ENCODE results near the gene MIEF1. TPM values are rescaled to one million over a fixed set of nuclear protein-coding genes. Genes with fewer than 3 reads are reported as not detected.

Gene MIEF1
- total RNA-seq, 1 experiment from 2014 or later = 29.9 TPM

DNA sequence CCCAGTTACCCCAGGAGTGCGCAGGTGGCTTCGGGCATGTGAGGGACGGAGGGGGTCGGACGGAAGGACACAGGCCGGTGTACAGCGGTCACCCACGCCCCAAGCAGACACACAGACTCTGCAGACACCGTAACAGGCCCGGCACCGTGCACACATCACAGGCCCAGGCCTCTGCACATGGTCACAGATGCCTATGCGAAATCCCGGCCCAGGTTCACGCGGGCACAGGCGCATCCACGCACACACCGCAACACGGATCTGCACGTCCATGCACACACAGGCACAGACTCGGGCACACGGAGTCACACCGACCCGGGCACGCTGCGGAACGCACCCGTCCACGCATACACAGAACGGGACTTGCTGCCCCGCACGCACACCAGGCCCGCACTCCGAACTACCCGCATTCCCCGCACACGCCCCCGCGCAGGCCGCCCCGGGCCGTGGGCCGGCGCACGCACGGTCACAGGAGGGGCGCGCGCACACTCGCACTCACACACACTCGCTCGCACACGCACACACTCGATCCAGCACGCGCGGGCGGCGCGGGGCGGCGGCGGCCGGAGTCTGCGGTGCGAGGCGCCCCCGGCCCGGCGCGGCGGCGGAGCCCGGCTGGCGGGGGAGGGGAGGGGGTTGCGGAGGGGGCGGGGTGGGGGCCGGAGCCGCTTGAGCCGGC lies 45.4 kb upstream of the MIEF1 start, which contains the start of gene MGAT3:
TSS of gene MGAT3 (plus strand) at position 491 of the 676 bp plus-strand sequence. CDS start 30,336 bp downstream, outside the sequence.
- Histone ChIP-seq H3K27me3 (ENCODE audit: control insufficient read depth, insufficient read depth, low read length) (no peaks in the 10 kb centered on the region), H3K27ac (ENCODE audit: low read length) (no peak within 1 kb of the TSS), H3K9me3 (ENCODE audit: control insufficient read depth, insufficient read depth, low read depth, low read length) (no peaks in the 10 kb centered on the region), H3K4me1 (ENCODE audit: control insufficient read depth, insufficient read depth, low read length) (no peaks in the 10 kb centered on the region), H3K4me3 (ENCODE audit: low read depth in 2 of 2, low read length in 2 of 2) (peak within 1 kb of the TSS in 1 of 2 experiments; percentile 22; a peak in 1 of 4 replicates), H3K36me3 (ENCODE audit: control insufficient read depth, insufficient read depth, low read length) (no peaks in the 10 kb centered on the region)
- ChIA-PET CTCF (no interaction called here), POLR2A (no interaction called here)
- DNase-seq (ENCODE audit: low read depth, low spot score) (no peak), ATAC-seq (peak; percentile 38; the same call in 1 of the 2 replicates)
- intact Hi-C loops (cut with micrococcal nuclease; ENCODE audit: unreplicated experiment) = no loop called here
- TF ChIP-seq POLR2AphosphoS5 (IDR thresholded peaks at IDR 0.05; ENCODE audit: low read depth, low read length) (no peak), TCF7L2 (IDR thresholded peaks at IDR 0.05; ENCODE audit: low read depth, low read length) (no peak), SIN3A (IDR thresholded peaks at IDR 0.05; ENCODE audit: borderline replicate concordance, insufficient read depth, low read depth, low read length) (no peak)
- TF ChIP-seq, protein P1, sequence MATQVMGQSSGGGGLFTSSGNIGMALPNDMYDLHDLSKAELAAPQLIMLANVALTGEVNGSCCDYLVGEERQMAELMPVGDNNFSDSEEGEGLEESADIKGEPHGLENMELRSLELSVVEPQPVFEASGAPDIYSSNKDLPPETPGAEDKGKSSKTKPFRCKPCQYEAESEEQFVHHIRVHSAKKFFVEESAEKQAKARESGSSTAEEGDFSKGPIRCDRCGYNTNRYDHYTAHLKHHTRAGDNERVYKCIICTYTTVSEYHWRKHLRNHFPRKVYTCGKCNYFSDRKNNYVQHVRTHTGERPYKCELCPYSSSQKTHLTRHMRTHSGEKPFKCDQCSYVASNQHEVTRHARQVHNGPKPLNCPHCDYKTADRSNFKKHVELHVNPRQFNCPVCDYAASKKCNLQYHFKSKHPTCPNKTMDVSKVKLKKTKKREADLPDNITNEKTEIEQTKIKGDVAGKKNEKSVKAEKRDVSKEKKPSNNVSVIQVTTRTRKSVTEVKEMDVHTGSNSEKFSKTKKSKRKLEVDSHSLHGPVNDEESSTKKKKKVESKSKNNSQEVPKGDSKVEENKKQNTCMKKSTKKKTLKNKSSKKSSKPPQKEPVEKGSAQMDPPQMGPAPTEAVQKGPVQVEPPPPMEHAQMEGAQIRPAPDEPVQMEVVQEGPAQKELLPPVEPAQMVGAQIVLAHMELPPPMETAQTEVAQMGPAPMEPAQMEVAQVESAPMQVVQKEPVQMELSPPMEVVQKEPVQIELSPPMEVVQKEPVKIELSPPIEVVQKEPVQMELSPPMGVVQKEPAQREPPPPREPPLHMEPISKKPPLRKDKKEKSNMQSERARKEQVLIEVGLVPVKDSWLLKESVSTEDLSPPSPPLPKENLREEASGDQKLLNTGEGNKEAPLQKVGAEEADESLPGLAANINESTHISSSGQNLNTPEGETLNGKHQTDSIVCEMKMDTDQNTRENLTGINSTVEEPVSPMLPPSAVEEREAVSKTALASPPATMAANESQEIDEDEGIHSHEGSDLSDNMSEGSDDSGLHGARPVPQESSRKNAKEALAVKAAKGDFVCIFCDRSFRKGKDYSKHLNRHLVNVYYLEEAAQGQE (IDR thresholded peaks at IDR 0.05; ENCODE audit: insufficient read depth in 1 of 2, low read depth in 2 of 2, low read length in 1 of 2) = no peak
- BruUV-seq (replicated peaks) = no TSS peak
- in situ Hi-C loops (cut with HindIII; ENCODE audit: low pct_unique_long_range_greater_than_20kb, low sequenced_read_pairs) = no loop called here

DNA sequence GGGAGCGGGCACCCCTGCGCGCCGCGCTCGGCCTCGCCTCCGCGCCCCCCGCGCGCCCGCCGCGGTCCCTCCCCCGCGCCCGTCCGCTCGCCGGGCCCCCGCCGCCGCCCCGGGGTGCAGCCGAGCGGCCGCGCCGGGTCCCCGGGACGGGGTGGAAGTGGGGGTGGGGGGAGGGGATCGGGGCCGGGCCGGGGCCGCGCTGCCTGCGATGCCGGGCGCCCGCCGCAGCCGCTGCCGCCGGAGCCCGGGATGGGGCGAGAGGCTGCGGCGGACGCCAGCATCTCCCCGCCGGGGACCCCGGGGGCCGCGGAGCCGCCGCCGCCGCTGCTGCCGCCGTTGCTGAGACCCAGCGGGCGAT lies 44.9 kb upstream of the MIEF1 start:
- no TSS peak for BruUV-seq (replicated peaks)

More for the DNA sequence above, 44.9 kb upstream of the MIEF1 start:
- DNase-seq (ENCODE audit: low read depth, low spot score) (no peak), ATAC-seq (no peak)
- H3K27me3 ChIP-seq (ENCODE audit: control insufficient read depth, insufficient read depth, low read length) = no peaks in the 10 kb centered on the region
- POLR2A ChIA-PET = no interaction called here
- H3K9me3 ChIP-seq (ENCODE audit: control insufficient read depth, insufficient read depth, low read depth, low read length) = no peaks in the 10 kb centered on the region
- H3K4me3 ChIP-seq (ENCODE audit: low read depth in 2 of 2, low read length in 2 of 2) = peak overlapping the region in 1 of 2 experiments; percentile 22; a peak in 1 of 4 replicates
- intact Hi-C loops (cut with micrococcal nuclease; ENCODE audit: unreplicated experiment) = no loop called here
- H3K27ac ChIP-seq (ENCODE audit: low read length) = no peak overlapping the region
- in situ Hi-C loops (cut with HindIII; ENCODE audit: low pct_unique_long_range_greater_than_20kb, low sequenced_read_pairs) = no loop called here
- no peak for TF ChIP-seq SIN3A (IDR thresholded peaks at IDR 0.05; ENCODE audit: borderline replicate concordance, insufficient read depth, low read depth, low read length)
- TF ChIP-seq POLR2AphosphoS5 (IDR thresholded peaks at IDR 0.05; ENCODE audit: low read depth, low read length) = no peak
- TF ChIP-seq, protein P2, sequence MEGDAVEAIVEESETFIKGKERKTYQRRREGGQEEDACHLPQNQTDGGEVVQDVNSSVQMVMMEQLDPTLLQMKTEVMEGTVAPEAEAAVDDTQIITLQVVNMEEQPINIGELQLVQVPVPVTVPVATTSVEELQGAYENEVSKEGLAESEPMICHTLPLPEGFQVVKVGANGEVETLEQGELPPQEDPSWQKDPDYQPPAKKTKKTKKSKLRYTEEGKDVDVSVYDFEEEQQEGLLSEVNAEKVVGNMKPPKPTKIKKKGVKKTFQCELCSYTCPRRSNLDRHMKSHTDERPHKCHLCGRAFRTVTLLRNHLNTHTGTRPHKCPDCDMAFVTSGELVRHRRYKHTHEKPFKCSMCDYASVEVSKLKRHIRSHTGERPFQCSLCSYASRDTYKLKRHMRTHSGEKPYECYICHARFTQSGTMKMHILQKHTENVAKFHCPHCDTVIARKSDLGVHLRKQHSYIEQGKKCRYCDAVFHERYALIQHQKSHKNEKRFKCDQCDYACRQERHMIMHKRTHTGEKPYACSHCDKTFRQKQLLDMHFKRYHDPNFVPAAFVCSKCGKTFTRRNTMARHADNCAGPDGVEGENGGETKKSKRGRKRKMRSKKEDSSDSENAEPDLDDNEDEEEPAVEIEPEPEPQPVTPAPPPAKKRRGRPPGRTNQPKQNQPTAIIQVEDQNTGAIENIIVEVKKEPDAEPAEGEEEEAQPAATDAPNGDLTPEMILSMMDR (IDR thresholded peaks at IDR 0.05) = no peak
- TF ChIP-seq TCF7L2 (IDR thresholded peaks at IDR 0.05; ENCODE audit: low read depth, low read length) = no peak
- TF ChIP-seq, protein P1 (IDR thresholded peaks at IDR 0.05; ENCODE audit: insufficient read depth in 1 of 2, low read depth in 2 of 2, low read length in 1 of 2) = no peak
- H3K4me1 ChIP-seq (ENCODE audit: control insufficient read depth, insufficient read depth, low read length) = no peaks in the 10 kb centered on the region
- no peaks in the 10 kb centered on the region for H3K36me3 ChIP-seq (ENCODE audit: control insufficient read depth, insufficient read depth, low read length)
- CTCF ChIA-PET = interaction anchor here (0.6 kb wide), 1 partner anchor 72 kb away, joined by 4 read pairs; no protein-coding TSS in a partner anchor

Measured in Panc1 (cell line).